GM23338 (cell line): ENCODE results near the gene RSPRY1. TPM values are rescaled to one million over a fixed set of nuclear protein-coding genes. Genes with fewer than 3 reads are reported as not detected.

Experiments used
- ATAC-seq: fragments of 200-7000 bp; cut with Tn5 transposase; 3 replicates; pipeline ENCODE4 v1.9.1; 2020
- DNase-seq: peaks from one replicate; pipeline ENCODE4 v3.0.0-alpha.2; 2015; ENCODE audit warnings: low spot score
- H2AFZ ChIP-seq: fragments of 200-600 bp; sonication (generic); 2 replicates; pipeline ENCODE4 v1.8.0; 2016; ENCODE audit warnings: antibody characterized with exemption, mild to moderate bottlenecking, moderate library complexity
- H3F3A ChIP-seq: fragments of 200-600 bp; sonication (generic); replicated peaks from 2 replicates; pipeline ENCODE4 v1.8.0; 2017; ENCODE audit warnings: antibody characterized with exemption, mixed run types, low read depth
- H3K27ac ChIP-seq: fragments of 200-600 bp; sonication (generic); 2 replicates; pipeline ENCODE4 v1.6.1; 2016; ENCODE audit warnings: low read depth
- H3K27me3 ChIP-seq: fragments of 200-600 bp; sonication (generic); 2 replicates; pipeline ENCODE4 v1.8.0; 2016; ENCODE audit warnings: mild to moderate bottlenecking, mixed run types, moderate library complexity; ENCODE audit not compliant: insufficient read depth
- H3K36me3 ChIP-seq: fragments of 200-600 bp; sonication (generic); 2 replicates; pipeline ENCODE4 v1.8.0; 2016; ENCODE audit warnings: mild to moderate bottlenecking; ENCODE audit not compliant: insufficient read depth
- H3K4me1 ChIP-seq: fragments of 200-600 bp; sonication (generic); 2 replicates; pipeline ENCODE4 v1.8.0; 2016; ENCODE audit warnings: mild to moderate bottlenecking, moderate library complexity; ENCODE audit not compliant: insufficient read depth
- H3K4me2 ChIP-seq: fragments of 200-600 bp; sonication (generic); 2 replicates; pipeline ENCODE4 v1.7.1; 2017; ENCODE audit warnings: mixed run types
- H3K4me3 ChIP-seq: fragments of 200-600 bp; sonication (generic); 2 replicates; pipeline ENCODE4 v1.6.1; 2016; ENCODE audit warnings: mixed run types
- H3K79me2 ChIP-seq: fragments of 200-600 bp; sonication (generic); replicated peaks from 2 replicates; pipeline ENCODE4 v1.8.0; 2017; ENCODE audit warnings: mild to moderate bottlenecking; ENCODE audit not compliant: insufficient read depth
- H3K9me2 ChIP-seq: fragments of 200-600 bp; sonication (generic); 2 replicates; pipeline ENCODE4 v1.8.0; 2017; ENCODE audit not compliant: insufficient read depth
- H4K20me1 ChIP-seq: fragments of 200-600 bp; sonication (generic); replicated peaks from 2 replicates; pipeline ENCODE4 v1.8.0; 2017; ENCODE audit warnings: mild to moderate bottlenecking; ENCODE audit not compliant: insufficient read depth
- H3K27ac Mint-ChIP-seq: 2 replicates; pipeline ENCODE4 v1.8.0; 2020; ENCODE audit warnings: inconsistent platforms, mild to moderate bottlenecking, moderate library complexity, mixed read lengths
- H3K27me3 Mint-ChIP-seq: 3 replicates; pipeline ENCODE4 v1.8.0; 2022; ENCODE audit warnings: low read depth, mild to moderate bottlenecking, moderate library complexity, mixed read lengths, inconsistent platforms; ENCODE audit not compliant: insufficient read depth, poor library complexity
- H3K36me3 Mint-ChIP-seq: 3 replicates; pipeline ENCODE4 v1.8.0; 2021; ENCODE audit warnings: low read depth, mild to moderate bottlenecking, inconsistent platforms, moderate library complexity, mixed read lengths
- H3K4me1 Mint-ChIP-seq: 3 replicates; pipeline ENCODE4 v1.8.0; 2020; ENCODE audit warnings: mild to moderate bottlenecking, inconsistent platforms, mixed read lengths
- H3K4me3 Mint-ChIP-seq: 3 replicates; pipeline ENCODE4 v1.8.0; 2021; ENCODE audit warnings: moderate library complexity, mild to moderate bottlenecking, inconsistent platforms, mixed read lengths
- H3K9me3 Mint-ChIP-seq: 3 replicates; pipeline ENCODE4 v1.8.0; 2020; ENCODE audit warnings: moderate library complexity, mild to moderate bottlenecking, inconsistent platforms, mixed read lengths
- CREB1 ChIP-seq: fragments of 250-450 bp; sonication (Bioruptor Pico); IDR thresholded peaks from 2 replicates; pipeline ENCODE4 v1.5.0; 2020; ENCODE audit warnings: low read depth, mild to moderate bottlenecking, moderate library complexity
- EZH2 ChIP-seq: fragments of 200-600 bp; sonication (generic); IDR thresholded peaks from one replicate; pipeline ENCODE4 v1.8.0; 2017; ENCODE audit warnings: antibody characterized with exemption, mild to moderate bottlenecking, low read depth; ENCODE audit not compliant: unreplicated experiment
- JUNB ChIP-seq: IDR thresholded peaks from one replicate; pipeline ENCODE4 v1.6.1; 2016; ENCODE audit warnings: antibody characterized with exemption; ENCODE audit not compliant: unreplicated experiment
- NANOG ChIP-seq: IDR thresholded peaks from 2 replicates; pipeline ENCODE4 v1.6.1; 2016; ENCODE audit warnings: antibody characterized with exemption, borderline replicate concordance
- STAT1 ChIP-seq: IDR thresholded peaks from one replicate; pipeline ENCODE4 v1.6.1; 2016; ENCODE audit warnings: antibody characterized with exemption; ENCODE audit not compliant: unreplicated experiment
- ZNF331 ChIP-seq: fragments of 250-450 bp; sonication (Bioruptor Pico); IDR thresholded peaks from 2 replicates; pipeline ENCODE4 v1.5.0; 2020; ENCODE audit warnings: low read depth, mild to moderate bottlenecking, moderate library complexity
- polyA plus RNA-seq: library from polyadenylated mRNA; unstranded; fragments of >200 nt; fragmentation: Nextera tagmentation; extraction: Ambion mirVana; gene quantifications from 2 replicates; pipeline ENCODE4 v1.2.1, GENCODE V29; 2016
- total RNA-seq: library from RNA; depleted of rRNA; stranded (reverse); fragments of >200 nt; shearing (Covaris generic); gene quantifications from 2 replicates; pipeline ENCODE4 v1.2.3, GENCODE V29; 2014
- TF ChIP-seq, protein P1 (sequence below): IDR thresholded peaks from one replicate; pipeline ENCODE4 v1.6.1; 2018; ENCODE audit warnings: antibody characterized with exemption; ENCODE audit not compliant: unreplicated experiment
- TF ChIP-seq, protein P2 (sequence below): IDR thresholded peaks from 2 replicates; pipeline ENCODE4 v1.6.1; 2016; ENCODE audit warnings: antibody characterized with exemption
- TF ChIP-seq, protein P3 (sequence below), 2 experiments: fragments of 200-600 bp in 1 of 2; sonication (generic) in 1 of 2; conservative IDR thresholded peaks; 2 replicates each; pipeline versions ENCODE4 v1.5.1 to v1.6.1; 2016 to 2017; ENCODE audit warnings: antibody characterized with exemption in 2 of 2, low read depth in 2 of 2, mild to moderate bottlenecking in 2 of 2, moderate library complexity in 1 of 2

Gene RSPRY1
- total and polyA plus RNA-seq, 2 experiments from 2014 or later, result 25.8 to 35.9 TPM

- TF ChIP-seq, protein P1, sequence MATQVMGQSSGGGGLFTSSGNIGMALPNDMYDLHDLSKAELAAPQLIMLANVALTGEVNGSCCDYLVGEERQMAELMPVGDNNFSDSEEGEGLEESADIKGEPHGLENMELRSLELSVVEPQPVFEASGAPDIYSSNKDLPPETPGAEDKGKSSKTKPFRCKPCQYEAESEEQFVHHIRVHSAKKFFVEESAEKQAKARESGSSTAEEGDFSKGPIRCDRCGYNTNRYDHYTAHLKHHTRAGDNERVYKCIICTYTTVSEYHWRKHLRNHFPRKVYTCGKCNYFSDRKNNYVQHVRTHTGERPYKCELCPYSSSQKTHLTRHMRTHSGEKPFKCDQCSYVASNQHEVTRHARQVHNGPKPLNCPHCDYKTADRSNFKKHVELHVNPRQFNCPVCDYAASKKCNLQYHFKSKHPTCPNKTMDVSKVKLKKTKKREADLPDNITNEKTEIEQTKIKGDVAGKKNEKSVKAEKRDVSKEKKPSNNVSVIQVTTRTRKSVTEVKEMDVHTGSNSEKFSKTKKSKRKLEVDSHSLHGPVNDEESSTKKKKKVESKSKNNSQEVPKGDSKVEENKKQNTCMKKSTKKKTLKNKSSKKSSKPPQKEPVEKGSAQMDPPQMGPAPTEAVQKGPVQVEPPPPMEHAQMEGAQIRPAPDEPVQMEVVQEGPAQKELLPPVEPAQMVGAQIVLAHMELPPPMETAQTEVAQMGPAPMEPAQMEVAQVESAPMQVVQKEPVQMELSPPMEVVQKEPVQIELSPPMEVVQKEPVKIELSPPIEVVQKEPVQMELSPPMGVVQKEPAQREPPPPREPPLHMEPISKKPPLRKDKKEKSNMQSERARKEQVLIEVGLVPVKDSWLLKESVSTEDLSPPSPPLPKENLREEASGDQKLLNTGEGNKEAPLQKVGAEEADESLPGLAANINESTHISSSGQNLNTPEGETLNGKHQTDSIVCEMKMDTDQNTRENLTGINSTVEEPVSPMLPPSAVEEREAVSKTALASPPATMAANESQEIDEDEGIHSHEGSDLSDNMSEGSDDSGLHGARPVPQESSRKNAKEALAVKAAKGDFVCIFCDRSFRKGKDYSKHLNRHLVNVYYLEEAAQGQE, result no peak
Observed at GRCh38 chr16:57140931-57141668, 45.0 kb upstream of the RSPRY1 start (continued).

DNA sequence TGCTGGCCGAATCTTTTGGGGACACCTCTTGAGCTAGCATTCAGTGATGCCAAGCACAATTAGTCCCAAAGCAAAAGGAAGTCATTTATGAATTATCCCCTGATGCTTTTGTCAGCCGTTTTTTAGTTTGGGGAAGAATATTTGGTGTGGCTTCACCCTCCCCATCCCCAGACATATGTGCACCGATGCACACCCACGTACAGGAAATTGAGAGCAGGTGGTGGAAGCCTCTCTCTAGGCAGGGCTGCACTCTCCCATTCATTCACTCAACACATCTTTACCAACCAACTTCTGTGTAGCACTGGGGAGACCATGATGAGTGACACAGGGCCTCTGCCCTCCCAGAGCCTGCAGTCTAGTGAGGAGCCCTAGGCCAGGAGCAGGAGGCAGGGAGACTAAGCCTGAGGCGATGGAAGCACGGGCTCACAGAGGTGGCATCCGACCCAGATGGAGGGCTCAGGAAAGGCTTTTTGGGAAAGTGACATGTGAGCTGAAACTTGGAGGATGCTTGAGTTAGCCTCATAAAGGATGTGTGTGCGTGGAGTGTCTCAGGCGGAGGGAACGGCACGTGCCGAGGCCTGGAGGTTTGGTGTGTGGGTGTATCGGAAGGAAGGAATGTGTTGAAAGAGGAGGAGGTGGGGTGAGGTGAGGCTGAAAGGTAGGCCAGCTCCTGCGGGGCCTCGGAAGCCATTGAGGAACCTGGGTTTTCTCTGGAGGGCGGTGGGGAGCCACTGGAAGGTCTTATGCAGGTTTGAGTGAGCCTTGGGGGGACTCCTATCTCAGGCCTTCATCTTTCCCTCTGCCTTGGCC is 44.1 kb upstream of the RSPRY1 start:
- H3K27ac ChIP-seq, result no peak overlapping the region
- Mint-ChIP-seq H3K27me3 (peaks cover 10% of the 10 kb centered on the region), H3K27ac (no peak overlapping the region; the same call in 1 of the 2 replicates), H3K9me3 (no peaks in the 10 kb centered on the region), H3K4me1 (peaks cover 21% of the 10 kb centered on the region), H3K36me3 (no peaks in the 10 kb centered on the region), H3K4me3 (no peak overlapping the region)
- H3K9me2 ChIP-seq, result no peaks in the 10 kb centered on the region
- no peaks in the 10 kb centered on the region for H3K79me2 ChIP-seq
- H3K4me2 ChIP-seq, result no peak overlapping the region
- no peaks in the 10 kb centered on the region for H3K27me3 ChIP-seq
- H3K4me3 ChIP-seq, result no peak overlapping the region
- no peaks in the 10 kb centered on the region for H4K20me1 ChIP-seq
- H2AFZ ChIP-seq, result no peak overlapping the region
- peaks cover 10% of the 10 kb centered on the region for H3K4me1 ChIP-seq
- no peaks in the 10 kb centered on the region for H3K36me3 ChIP-seq
- no peak for ATAC-seq
- H3F3A ChIP-seq, result no peaks in the 10 kb centered on the region
- no peak for DNase-seq
- TF ChIP-seq JUNB (no peak), CREB1 (CRISPR knock-in tag) (no peak)

- Histone ChIP-seq H3K9me2 (no peaks in the 10 kb centered on the region), H3K27me3 (no peaks in the 10 kb centered on the region), H2AFZ (no peak overlapping the region), H3K27ac (no peak overlapping the region), H3K4me2 (no peak overlapping the region), H3F3A (no peaks in the 10 kb centered on the region), H3K36me3 (no peaks in the 10 kb centered on the region), H3K79me2 (no peaks in the 10 kb centered on the region), H3K4me3 (no peak overlapping the region), H3K4me1 (peaks cover 23% of the 10 kb centered on the region), H4K20me1 (no peaks in the 10 kb centered on the region)
- DNase-seq, result no peak
- H3K27ac Mint-ChIP-seq, result no peak overlapping the region
- H3K4me1 Mint-ChIP-seq, result peaks cover 34% of the 10 kb centered on the region
- no peaks in the 10 kb centered on the region; the same call in 2 of the 3 replicates for H3K36me3 Mint-ChIP-seq
- no peak for ATAC-seq
- peaks cover 18% of the 10 kb centered on the region for H3K27me3 Mint-ChIP-seq
- no peak overlapping the region for H3K4me3 Mint-ChIP-seq
- no peaks in the 10 kb centered on the region for H3K9me3 Mint-ChIP-seq
- TF ChIP-seq, protein P2, sequence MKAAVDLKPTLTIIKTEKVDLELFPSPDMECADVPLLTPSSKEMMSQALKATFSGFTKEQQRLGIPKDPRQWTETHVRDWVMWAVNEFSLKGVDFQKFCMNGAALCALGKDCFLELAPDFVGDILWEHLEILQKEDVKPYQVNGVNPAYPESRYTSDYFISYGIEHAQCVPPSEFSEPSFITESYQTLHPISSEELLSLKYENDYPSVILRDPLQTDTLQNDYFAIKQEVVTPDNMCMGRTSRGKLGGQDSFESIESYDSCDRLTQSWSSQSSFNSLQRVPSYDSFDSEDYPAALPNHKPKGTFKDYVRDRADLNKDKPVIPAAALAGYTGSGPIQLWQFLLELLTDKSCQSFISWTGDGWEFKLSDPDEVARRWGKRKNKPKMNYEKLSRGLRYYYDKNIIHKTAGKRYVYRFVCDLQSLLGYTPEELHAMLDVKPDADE, result no peak
- TF ChIP-seq NANOG, result no peak
- TF ChIP-seq STAT1, result no peak
- no peak for TF ChIP-seq ZNF331 (CRISPR knock-in tag)
- no peak for TF ChIP-seq EZH2
- TF ChIP-seq, protein P3, sequence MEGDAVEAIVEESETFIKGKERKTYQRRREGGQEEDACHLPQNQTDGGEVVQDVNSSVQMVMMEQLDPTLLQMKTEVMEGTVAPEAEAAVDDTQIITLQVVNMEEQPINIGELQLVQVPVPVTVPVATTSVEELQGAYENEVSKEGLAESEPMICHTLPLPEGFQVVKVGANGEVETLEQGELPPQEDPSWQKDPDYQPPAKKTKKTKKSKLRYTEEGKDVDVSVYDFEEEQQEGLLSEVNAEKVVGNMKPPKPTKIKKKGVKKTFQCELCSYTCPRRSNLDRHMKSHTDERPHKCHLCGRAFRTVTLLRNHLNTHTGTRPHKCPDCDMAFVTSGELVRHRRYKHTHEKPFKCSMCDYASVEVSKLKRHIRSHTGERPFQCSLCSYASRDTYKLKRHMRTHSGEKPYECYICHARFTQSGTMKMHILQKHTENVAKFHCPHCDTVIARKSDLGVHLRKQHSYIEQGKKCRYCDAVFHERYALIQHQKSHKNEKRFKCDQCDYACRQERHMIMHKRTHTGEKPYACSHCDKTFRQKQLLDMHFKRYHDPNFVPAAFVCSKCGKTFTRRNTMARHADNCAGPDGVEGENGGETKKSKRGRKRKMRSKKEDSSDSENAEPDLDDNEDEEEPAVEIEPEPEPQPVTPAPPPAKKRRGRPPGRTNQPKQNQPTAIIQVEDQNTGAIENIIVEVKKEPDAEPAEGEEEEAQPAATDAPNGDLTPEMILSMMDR (conservative IDR thresholded peaks at IDR 0.05; ENCODE audit: low read depth in 2 of 2), result no peak
- TF ChIP-seq JUNB, result no peak
- TF ChIP-seq CREB1 (CRISPR knock-in tag), result no peak
Observed at GRCh38 chr16:57143149-57143921, 42.8 kb upstream of the RSPRY1 start.
